GM15510 (cell line): ENCODE data around the gene PUS1.

Source experiments
- POLR2A ChIP-seq: IDR thresholded peaks from 3 replicates; pipeline ENCODE4 v1.6.1; 2011; ENCODE audit warnings: borderline replicate concordance; ENCODE audit not compliant: insufficient read length; ENCODE audit errors: extremely low read depth

The PUS1 gene

DNA sequence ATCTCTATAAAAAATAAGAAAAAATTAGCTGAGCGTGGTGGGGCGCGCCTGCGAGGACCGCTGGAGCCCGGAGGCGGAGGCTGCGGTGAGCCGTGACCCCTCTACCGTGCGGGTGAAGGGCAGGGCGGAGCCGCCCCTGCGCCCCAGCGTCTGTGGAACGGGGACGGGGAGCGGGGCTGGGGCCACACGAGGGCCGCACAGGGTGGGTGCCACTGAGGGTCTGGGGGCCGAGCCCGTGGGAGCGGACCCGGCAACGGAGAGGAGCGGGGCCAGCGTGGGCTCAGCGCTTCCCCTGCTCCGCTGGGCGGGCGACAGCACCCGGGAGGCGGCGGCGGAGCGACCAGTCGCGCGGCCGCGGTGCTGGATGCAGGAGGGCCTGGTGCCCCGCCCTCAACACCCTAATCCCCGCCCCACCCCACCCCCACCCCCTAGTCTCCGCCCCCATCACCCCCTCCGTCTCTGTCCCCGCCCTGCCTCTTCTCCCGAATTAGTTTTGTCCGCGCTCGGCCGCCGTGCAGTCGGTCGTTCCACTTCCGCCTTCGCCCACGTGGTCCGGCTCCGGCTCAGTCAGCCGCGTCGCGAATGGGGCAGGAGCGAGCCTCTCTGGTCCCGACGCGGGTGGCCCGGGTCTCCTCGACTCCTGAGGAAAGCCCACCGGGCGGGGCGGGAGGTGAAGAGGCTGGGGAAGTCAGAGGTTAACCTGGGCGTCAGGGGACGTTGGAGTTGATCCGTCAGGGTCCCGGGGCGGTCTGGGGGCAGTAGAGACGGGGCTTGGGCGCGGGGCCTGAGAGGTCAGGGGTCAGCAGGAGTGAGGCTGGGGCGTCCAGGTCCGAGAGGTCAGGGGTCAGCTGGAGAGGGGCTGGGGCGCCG, at the start of gene PUS1:
TSS of gene PUS1 (plus strand) at position 566 of the 870 bp plus-strand sequence. CDS start 447 bp downstream, outside the sequence.
- TF ChIP-seq POLR2A = peak; percentile 88

DNA sequence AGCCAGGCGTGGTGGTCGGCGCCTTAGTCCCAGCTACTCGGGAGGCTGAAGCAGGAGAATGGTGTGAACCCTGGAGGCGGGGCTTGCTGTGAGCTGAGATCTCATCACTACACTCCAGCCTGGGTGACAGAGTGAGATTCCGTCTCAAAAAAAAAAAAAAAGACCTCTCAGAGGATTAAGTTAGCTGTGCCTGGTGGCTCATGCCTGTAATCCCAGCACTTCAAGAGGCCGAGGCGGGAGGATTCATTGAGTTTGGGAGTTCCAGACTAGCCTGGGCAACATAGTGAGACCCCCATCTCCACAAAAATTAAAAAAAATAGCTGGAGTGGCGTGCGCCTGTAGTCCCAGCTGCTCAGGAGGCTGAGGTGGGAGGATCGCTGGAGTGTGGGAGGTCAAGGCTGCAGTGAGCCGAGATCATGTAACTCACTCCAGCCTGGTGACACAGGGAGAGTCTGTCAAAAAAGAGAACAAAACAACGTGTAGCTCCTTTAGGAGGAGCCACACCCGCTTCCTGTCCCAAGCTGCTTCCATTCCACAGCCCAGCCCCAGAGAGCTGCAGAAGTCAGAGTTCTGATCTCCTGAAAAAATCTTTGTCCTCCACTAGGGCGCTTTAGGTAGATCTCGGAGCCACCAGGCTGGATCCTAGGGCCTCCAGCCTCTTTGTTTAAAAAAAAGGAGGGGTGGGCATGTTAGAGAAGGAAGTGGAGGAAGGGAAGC, 46.1 kb upstream of the PUS1 start:
- TF ChIP-seq POLR2A = no peak

DNA sequence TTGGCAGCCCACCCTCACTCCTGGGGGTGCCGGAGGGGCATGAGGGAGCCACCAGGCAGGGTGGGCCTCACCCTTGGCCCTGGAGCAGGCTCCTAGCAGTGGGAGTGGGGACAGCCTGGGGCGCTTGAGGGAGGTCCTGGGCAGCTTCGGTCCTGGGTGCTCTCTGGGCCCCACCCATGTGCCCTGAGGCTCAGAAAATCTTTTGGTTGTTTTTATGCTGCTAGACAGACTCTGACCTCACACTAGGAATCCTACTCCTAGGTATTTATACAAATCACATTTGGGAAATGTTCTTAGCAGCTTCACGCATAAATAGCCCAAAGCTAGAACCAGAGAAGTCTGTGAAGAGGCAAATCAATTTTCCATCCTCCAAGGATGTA, 45.6 kb upstream of the PUS1 start:
- no peak for TF ChIP-seq POLR2A

DNA sequence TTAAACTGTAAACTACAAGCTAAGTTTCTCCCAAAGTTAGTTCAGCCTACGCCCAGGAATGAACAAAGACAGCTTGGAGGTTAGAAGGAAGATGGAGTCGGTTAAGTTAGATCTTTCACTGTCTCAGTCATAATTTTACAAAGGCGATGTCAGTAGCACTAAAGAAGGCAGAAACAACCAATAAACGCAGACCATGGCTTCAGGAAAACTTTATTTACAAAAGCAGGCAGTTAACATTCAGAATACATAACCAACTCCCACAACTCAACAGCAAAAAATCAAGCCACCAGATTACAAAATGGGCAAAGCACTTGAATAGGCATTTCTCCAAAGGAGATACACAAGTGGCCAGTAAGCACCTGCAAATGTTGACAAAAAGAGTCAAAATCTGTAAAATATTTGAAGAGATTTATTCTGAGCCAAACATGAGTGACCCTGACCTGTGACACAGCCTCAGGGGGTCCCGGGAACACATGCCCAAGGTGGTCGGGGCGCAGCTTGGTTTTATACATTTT, 43.5 kb upstream of the PUS1 start:
- no peak for TF ChIP-seq POLR2A

DNA sequence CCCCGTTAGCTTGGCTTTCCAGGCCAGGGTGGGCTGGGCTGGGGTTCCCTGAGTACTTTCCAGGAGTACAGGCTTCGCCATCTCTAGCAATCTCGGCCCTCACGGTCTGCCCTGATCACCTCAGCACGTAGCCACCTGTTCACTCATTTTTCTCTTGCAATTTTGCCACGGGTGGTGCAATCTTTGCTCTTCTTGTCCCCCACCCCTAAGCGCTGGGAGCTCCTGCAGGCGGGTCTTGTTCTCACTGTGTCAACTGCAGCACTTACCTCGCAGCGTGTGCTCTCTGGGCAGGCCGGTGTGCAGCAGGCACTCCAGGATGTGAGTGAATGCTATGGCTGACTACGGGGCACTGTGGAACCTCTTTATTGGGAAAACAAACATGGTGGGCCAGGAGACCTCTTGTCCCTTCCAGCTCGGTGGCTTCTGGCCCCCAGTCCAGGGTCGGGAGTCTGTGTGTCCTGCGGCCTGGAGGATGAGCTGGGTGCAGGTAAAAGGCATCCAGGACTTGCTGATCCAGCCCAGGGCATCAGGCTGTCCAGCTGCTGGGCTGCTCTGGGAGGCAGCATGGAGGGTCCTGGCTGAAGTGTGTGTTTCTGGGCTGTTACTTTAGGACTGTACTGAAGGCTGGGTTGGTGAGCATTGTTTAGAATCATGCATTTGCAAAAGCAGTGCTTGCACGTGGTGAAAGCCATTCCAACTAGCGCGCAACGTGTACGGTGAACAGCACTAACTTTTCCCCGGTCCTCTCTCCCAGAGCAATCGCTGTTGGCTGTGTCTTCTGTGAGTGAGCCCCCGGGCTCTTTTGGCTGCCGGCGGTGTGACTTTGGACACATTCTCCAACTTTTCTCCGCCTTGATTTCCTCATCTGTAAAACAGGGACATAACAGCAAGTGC, 36.1 kb upstream of the PUS1 start:
- no peak for TF ChIP-seq POLR2A

DNA sequence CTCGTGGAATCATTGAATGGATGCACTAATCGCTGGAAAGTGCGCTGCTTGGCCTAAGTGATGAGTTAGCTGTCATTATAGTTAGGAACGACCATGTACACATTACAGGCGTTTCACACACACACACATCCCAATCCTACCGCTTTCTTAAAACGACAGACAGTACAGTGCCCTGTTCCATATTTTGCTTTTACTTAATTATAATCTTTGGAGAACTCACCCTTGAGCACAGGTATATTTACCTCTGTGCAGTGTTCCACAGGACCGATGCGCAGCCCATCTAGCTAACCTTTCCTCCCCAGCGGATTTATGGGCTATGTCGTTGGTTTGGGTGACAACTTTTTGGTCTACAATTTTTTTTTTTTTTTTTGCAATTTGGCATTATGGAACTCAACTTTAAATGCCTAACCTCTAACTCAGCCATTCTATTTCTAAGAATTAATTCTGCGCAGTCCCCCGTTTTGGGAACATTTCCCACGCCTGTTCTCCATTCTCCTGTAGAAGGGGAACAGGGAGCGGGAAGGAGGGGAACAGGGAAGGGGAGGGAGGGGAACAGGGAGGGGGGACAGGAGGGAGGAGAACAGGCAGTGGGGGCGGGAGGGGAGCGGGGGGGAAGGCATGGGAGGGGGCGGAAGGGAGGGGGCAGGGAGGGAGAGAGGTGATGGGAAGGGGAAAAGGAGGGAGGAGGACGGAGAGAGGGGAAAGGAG, 35.3 kb upstream of the PUS1 start:
- no peak for TF ChIP-seq POLR2A

DNA sequence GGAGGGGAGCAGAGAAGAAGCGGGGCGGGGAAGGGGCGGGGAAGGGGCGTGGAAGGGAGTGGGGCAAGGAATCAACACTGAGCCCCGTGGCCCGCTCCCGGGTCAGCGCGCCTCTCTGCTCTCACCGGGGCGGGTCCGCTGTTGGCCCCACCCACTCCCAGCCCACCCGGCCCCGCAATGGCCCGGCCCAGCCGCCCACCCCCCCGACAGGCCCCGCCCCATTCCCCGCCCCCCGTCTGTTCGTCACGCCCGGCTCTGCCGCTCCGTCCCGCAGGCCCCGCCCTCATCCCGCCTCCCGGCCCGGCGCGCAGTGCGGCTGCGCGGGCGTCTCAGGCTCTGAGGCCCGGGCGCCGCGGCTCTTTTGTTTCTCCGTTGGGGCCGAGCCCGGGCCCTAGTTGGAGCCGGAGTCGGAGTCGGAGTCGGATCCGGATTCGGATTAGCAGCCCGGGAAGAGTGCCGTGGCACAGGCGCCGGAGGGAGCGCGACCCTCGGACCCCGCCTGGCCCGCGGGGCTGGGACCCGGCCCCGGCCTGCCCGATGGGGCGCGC, 34.7 kb upstream of the PUS1 start, which contains the start of gene ULK1:
TSS of gene ULK1 (plus strand) at position 310 of the 548 bp plus-strand sequence. CDS start 380 bp downstream, outside the sequence.
- peak; percentile 87 for TF ChIP-seq POLR2A

DNA sequence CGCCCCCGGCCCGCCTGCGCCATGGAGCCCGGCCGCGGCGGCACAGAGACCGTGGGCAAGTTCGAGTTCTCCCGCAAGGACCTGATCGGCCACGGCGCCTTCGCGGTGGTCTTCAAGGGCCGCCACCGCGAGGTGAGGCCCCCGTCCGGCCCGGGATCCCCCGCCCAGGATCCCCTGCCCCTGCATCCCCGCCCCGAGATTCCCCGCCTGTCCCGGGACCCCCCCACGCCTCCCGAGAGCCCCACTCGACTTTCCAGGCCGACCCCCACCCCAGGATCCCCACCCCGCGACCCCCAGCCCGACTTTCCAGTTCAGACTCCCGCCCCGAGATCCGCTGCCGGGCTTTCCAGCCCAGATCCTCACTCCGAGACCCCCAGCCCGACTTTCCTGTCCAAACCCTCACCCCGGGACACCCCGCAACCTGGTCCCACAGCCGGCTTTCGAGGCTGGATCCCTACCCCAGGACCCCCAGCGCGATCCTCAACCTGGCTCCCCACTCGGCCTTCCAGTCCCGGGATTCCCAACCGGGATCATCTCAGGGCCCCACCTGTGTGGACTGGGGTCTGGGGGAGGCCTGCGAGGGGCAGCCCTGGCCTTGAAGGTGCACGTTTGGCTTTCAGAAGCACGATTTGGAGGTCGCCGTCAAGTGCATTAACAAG, 34.0 kb upstream of the PUS1 start:
- no peak for TF ChIP-seq POLR2A

DNA sequence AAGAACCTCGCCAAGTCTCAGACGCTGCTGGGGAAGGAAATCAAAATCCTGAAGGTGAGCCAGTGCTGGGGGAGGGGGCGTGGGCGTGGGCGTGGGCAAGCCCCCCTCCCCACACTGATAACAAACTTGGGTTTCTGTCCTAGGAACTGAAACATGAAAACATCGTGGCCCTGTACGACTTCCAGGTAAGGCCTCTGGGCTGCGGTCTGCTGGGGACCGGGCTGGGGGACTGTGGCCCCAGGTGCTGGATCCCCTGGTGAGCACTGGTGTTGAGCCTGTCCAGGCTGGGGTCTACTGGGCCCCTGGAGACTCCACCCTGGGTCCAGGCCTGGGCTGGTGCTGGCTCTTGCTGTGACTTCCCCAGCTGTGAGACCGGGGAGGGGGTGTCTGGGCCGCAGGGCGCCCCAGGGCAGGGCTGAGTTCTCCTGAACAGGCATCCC, 33.4 kb upstream of the PUS1 start:
- TF ChIP-seq POLR2A = no peak

DNA sequence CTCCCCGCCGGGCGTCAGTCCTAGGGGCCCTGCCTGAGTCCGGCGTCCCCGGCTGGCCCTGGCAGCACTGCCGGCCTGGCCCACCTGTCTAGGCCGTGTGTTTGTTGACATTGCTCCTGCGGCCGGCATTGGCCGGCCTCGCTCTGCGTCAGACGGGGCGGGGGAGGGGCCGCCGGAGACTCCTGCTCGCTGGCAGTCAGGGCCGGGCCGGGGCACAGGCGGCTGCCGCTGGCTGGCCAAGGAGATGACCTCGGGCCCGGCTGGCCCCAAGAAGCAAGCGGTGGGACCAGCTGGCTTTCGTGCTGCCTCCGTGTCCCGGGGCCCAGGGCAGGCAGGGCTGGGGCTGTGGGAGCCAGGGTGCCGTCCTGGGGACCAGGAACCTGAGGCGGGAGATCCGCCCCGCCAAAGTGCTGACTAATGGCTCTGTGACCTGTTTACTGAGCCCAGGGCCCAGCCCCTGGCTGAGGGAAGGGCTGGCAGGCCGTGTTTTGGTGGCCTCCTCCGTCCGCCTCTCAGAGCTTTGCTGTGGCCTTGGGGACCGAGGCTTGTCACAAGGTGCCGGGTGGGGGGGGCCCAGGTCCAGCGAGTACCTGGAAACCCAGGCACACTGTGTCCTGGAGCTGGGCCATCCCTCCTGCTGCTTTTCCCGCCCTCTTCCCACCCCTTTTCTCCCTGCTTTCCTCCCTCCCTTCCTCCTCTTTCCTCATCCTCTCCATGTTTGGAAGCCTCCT, 32.8 kb upstream of the PUS1 start:
- no peak for TF ChIP-seq POLR2A

DNA sequence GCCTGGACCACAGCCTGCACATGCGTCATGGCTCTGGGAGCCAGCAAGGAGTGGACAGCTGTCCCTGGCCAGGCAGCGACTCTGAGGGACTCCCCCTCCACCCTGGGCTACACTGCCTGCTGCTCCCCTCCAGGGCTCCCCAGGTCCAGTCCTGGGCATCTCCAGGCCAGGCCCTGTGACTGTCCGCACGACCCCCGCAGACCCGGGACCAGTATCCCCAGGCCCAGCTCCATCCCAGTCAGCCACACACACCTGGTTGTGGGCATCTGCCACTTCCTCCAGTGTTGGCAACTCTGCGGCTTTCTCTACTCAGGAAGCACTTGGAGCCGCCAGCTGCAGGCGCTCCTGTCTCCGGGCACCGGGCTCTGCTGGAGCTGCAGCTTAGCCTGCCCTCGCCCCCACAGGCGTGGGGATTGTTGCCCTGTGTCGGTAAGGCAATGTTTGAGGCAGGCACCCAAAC, 32.2 kb upstream of the PUS1 start:
- no peak for TF ChIP-seq POLR2A

DNA sequence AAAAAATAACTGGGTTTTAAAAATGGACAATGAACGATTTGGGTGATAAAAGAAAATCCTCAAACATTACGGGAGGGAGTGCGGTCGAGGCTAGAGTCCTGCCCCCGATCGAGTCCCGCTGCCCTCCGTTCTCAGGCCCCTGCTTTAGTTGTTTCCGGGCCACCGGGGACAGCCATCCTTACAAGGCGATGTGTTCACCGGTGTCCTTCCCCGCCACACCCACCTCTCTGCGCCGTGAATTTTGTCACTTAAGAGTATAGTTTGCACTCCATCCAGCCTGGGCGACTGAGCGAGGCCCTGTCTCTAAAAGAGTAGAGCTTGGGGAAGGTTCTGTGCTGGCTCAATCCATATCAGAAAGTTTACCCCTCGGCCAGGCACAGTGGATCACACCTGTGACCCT, 31.8 kb upstream of the PUS1 start:
- no peak for TF ChIP-seq POLR2A
